Activated CD8-positive, alpha-beta memory T cell treated with anti-CD3 and anti-CD28 coated beads for 36 hours (primary cell): Measurements from ENCODE around the gene CDKN1B. TPM values are rescaled to one million over a fixed set of nuclear protein-coding genes. Genes with fewer than 3 reads are reported as not detected.

Experiments used
- CTCF ChIA-PET: fragments of 350-600 bp; sonication (Branson Sonifier 250); formaldehyde crosslinking; loops from one replicate; lab custom pipeline; 2021; ENCODE audit warnings: antibody characterized with exemption; lab: Charles Lee
- POLR2A ChIA-PET: fragments of 350-600 bp; sonication (Branson Sonifier 250); formaldehyde crosslinking; loops from one replicate; lab custom pipeline; 2021; ENCODE audit warnings: antibody characterized with exemption; lab: Charles Lee
- total RNA-seq, 2 experiments: library from RNA; stranded (reverse); gene quantifications; one replicate each; pipeline ENCODE4 v1.2.3, GENCODE V29; 2021

Gene CDKN1B
- total RNA-seq, 2 experiments from 2014 or later: 33.5 to 33.8 TPM

GRCh38 chr12:12696562-12697383 is 20.4 kb upstream of the CDKN1B start:
- ChIA-PET CTCF (interaction anchor here (0.7 to 1.6 kb wide), 4 partner anchors 28 to 327 kb away, joined by 3 to 5 read pairs (median 3); no protein-coding TSS in a partner anchor), POLR2A (interaction anchor here (0.6 to 2.8 kb wide), 10 partner anchors 19 to 1669 kb away, joined by 3 to 28 read pairs (median 10); no protein-coding TSS in a partner anchor)

- POLR2A ChIA-PET: interaction anchor here (2.8 kb wide), 1 partner anchor 16 kb away, joined by 28 read pairs; no protein-coding TSS in a partner anchor
- CTCF ChIA-PET: interaction anchor here (0.6 kb wide), 1 partner anchor 64 kb away, joined by 3 read pairs; no protein-coding TSS in a partner anchor
These were observed 17.8 kb upstream of the CDKN1B start for GRCh38 chr12:12699345-12699744.

GRCh38 chr12:12700254-12700653 is 16.9 kb upstream of the CDKN1B start:
- ChIA-PET POLR2A (no interaction called here), CTCF (no interaction called here)

GRCh38 chr12:12701457-12701856 is 15.7 kb upstream of the CDKN1B start:
- ChIA-PET POLR2A (interaction anchor here (0.6 kb wide), 1 partner anchor 179 kb away, joined by 4 read pairs; no protein-coding TSS in a partner anchor), CTCF (interaction anchor here (0.8 kb wide), 1 partner anchor 13 kb away, joined by 4 read pairs; no protein-coding TSS in a partner anchor)

- POLR2A ChIA-PET: no interaction called here
- CTCF ChIA-PET: interaction anchor here (0.6 to 0.7 kb wide), 2 partner anchors 105 to 106 kb away, joined by 3 to 4 read pairs; no protein-coding TSS in a partner anchor
These were observed 12.5 kb upstream of the CDKN1B start for GRCh38 chr12:12704593-12705230.

- POLR2A ChIA-PET: no interaction called here
These were observed 11.2 kb upstream of the CDKN1B start for GRCh38 chr12:12705838-12706520.

GRCh38 chr12:12713932-12714275 is 3.3 kb upstream of the CDKN1B start:
- CTCF ChIA-PET: interaction anchor here (0.9 kb wide), 1 partner anchor 12 kb away, joined by 4 read pairs; no protein-coding TSS in a partner anchor
- POLR2A ChIA-PET: interaction anchor here (0.9 to 3.3 kb wide), 4 partner anchors 11 to 252 kb away, joined by 3 to 28 read pairs (median 12); no protein-coding TSS in a partner anchor

More at GRCh38 chr12:12705838-12706520, 11.2 kb upstream of the CDKN1B start:
- CTCF ChIA-PET: no interaction called here

GRCh38 chr12:12714276-12715021 is 2.7 kb upstream of the CDKN1B start:
- ChIA-PET CTCF (interaction anchor here (0.9 to 2.2 kb wide), 2 partner anchors 12 to 22 kb away, joined by 4 to 14 read pairs; no protein-coding TSS in a partner anchor), POLR2A (interaction anchor here (0.7 to 3.3 kb wide), 6 partner anchors 8 to 252 kb away, joined by 3 to 28 read pairs (median 6); no protein-coding TSS in a partner anchor)

- POLR2A ChIA-PET: interaction anchor here (0.7 to 3.3 kb wide), 6 partner anchors 8 to 358 kb away, joined by 4 to 72 read pairs (median 14); partner anchors contain the start of gene BORCS5
These were observed 2.1 kb upstream of the CDKN1B start for GRCh38 chr12:12715128-12715458.

GRCh38 chr12:12715459-12716150 is 1.6 kb upstream of the CDKN1B start:
- ChIA-PET CTCF (interaction anchor here (0.6 to 2.2 kb wide), 4 partner anchors 9 to 356 kb away, joined by 3 to 15 read pairs (median 8); no protein-coding TSS in a partner anchor), POLR2A (interaction anchor here (0.6 to 3.3 kb wide), 8 partner anchors 9 to 358 kb away, joined by 3 to 72 read pairs (median 6); partner anchors contain the start of gene BORCS5)

More at GRCh38 chr12:12715128-12715458, 2.1 kb upstream of the CDKN1B start:
- CTCF ChIA-PET: interaction anchor here (2.2 kb wide), 1 partner anchor 21 kb away, joined by 14 read pairs; no protein-coding TSS in a partner anchor

- CTCF ChIA-PET: interaction anchor here (0.6 to 2.2 kb wide), 4 partner anchors 9 to 357 kb away, joined by 3 to 15 read pairs (median 8); no protein-coding TSS in a partner anchor
These were observed 896 bp upstream of the CDKN1B start for GRCh38 chr12:12716151-12716792.

GRCh38 chr12:12717586-12718380 is 615 bp downstream of the CDKN1B start:
- ChIA-PET CTCF (no interaction called here), POLR2A (interaction anchor here (0.7 to 3.2 kb wide), 6 partner anchors 7 to 1503 kb away, joined by 3 to 72 read pairs (median 9); partner anchors contain the start of gene BORCS5)

More at GRCh38 chr12:12716151-12716792, 896 bp upstream of the CDKN1B start:
- POLR2A ChIA-PET: interaction anchor here (0.6 to 3.3 kb wide), 9 partner anchors 9 to 359 kb away, joined by 3 to 72 read pairs (median 4); partner anchors contain the start of gene BORCS5

- ChIA-PET CTCF (interaction anchor here (0.5 to 1.0 kb wide), 2 partner anchors 73 to 359 kb away, joined by 3 to 4 read pairs; no protein-coding TSS in a partner anchor), POLR2A (interaction anchor here (1.1 to 3.2 kb wide), 4 partner anchors 21 to 1066 kb away, joined by 3 to 24 read pairs (median 9); partner anchors contain the start of gene BORCS5)
These were observed 1.2 kb downstream of the CDKN1B start for GRCh38 chr12:12718381-12718759.

- CTCF ChIA-PET: interaction anchor here (0.5 to 1.1 kb wide), 3 partner anchors 18 to 360 kb away, joined by 3 to 4 read pairs (median 4); no protein-coding TSS in a partner anchor
- POLR2A ChIA-PET: interaction anchor here (1.1 to 3.2 kb wide), 4 partner anchors 21 to 1067 kb away, joined by 3 to 24 read pairs (median 9); partner anchors contain the start of gene BORCS5
These were observed 1.7 kb downstream of the CDKN1B start for GRCh38 chr12:12718853-12719252.

- ChIA-PET CTCF (interaction anchor here (1.0 to 1.1 kb wide), 2 partner anchors 17 to 74 kb away, joined by 3 to 4 read pairs; no protein-coding TSS in a partner anchor), POLR2A (interaction anchor here (0.6 to 3.2 kb wide), 5 partner anchors 22 to 1067 kb away, joined by 3 to 24 read pairs (median 4); partner anchors contain the start of gene BORCS5)
These were observed 2.3 kb downstream of the CDKN1B start for GRCh38 chr12:12719496-12719895.
